HG03045 (cell line): ENCODE results near the gene BANP.
"Not testable (repeated sequence)": the region's sequence is repeated elsewhere in the genome, so short reads cannot be mapped to it uniquely, and the experiment has no call there.

Experiments
- ATAC-seq: cut with Tn5 transposase; IDR thresholded peaks from one replicate; pipeline ENCODE4 v1.9.1; 2021; ENCODE audit warnings: mild to moderate bottlenecking, moderate library complexity; ENCODE audit not compliant: unreplicated experiment

The BANP gene

DNA sequence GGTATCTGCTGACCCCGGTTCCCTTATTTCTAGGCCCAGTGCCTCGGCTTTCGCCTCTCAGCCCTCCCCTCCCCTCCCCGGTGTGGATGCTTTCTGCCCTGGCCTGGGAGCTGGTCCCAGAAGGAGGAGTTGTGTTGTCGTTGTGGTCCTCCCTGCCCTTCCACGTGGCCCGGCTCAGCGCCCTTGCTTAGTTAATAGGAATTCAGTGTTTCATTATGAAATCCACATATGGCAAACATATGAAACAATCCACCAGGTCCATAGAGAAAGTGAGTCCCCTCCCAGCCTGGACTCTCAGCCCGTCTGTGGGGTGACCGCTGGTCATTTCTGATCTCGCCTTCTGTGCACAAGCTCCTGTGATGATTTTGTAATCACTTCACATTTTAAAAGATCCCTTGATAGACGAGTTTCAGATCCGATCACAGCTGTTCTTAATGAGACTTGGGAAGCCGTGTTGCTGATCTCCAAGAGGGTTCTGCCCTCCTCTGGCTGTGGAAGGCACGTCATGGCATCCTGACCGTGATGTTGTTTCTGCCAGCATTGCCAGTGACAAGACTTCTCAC, 112.1 kb downstream of the BANP start:
- ATAC-seq = no peak

DNA sequence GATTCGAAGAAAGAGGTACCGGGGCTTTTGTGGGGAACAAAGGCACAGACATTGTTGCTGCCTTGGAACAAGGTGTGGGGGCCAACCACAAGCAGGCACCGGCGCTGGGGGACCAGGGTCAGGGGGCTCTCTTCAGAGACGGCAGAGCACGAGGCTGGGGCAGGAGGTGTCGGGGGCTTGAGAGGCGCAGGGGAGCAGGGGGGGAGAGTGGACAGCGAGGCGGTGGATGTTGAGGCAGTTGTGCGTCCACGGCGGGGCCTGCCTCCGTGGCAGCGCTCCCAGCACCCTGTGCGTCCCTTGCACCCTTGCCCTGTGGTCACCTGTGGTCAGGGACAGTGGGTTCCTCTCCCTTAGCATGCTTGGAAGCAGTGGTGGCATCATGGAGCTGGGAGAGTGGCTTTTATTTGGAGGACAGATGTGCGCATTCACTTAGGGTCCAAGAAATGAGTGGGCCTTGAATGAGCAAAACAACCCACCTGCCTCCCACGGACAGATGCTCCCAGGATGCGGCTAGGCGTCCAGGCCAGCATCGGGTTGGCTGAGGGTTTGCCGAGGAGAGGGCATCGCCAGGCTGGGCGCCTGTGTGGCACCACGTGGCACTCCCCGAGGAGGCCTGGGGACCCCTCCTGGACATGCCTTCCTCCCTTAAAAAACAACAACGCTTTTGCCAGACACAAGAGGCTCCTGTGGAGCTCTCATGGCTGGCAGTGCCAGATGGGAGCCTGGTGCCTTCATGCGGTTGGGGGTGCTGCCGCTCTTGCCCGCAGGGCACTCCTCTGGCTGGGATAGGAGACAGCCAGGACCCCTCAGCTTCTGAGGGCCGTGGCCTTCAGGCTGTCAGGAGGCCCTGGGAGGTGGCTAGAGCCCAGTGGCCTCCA, 113.0 kb downstream of the BANP start:
- ATAC-seq = no peak

DNA sequence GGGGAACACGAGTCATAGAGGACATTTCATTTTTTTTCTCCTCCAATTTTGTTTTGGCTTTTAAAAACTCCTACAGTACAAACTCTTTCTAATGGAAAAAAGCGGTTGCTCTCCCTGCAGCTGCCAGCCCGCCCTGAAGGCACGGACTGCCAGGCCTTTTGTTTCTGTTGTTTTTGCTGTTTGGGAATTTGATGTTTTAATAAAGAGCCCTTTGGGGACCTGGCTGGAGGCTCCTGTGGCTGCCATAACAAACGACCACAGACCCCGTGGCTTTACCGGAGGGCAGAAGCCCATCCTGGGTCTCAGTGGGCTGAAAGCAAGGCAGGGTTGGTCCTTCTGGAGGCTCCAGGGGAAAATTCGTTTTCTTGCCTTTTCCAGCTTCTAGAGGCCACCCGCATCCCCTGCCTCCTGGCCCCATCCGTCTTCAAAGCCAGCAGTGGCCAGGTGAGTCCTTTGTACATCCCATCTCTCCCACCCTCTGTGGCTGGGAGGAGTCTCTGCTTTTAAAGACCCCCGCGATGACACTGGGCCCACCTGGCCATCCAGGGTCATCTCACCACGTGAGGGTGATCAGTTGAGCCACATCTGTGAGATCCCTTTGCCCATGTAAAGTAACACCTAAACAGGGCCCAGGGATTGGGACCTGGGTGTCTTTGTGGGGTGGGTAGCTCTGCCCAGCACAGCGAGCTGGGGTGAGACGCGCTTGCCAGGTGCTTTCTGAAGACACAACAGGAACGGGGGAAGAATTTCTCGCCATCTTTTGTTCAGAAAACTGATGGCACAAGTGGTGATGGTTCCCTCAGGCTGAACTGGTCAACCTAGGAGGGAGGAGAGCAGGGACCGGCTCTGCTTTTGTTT, 113.9 kb downstream of the BANP start:
- no peak for ATAC-seq

DNA sequence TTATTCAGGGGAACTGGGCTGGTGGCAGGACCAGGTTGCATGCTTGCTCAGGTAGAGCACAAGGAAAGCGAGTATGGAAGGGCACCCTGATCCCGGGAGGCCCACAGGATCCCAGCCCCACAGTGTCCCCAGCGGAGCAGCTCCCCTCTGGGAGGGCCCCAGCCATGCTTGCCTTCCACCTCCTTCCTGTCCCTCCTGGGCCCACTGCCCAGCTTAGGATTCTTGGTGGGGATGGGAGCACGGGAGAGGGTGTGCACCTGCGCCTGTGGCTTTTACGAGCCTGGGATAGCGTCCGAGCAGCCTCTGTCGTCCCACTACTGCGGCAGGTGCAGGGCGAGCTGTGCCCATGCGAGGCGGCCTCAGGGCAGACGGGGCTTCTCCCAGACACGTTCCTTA, 114.5 kb downstream of the BANP start:
- no peak for ATAC-seq

GRCh38 chr16:88066234-88066633, 115.0 kb downstream of the BANP start:
- ATAC-seq = no peak

GRCh38 chr16:88066680-88067529, 115.7 kb downstream of the BANP start:
- no peak for ATAC-seq

- ATAC-seq = no peak
These were observed 116.5 kb downstream of the BANP start for GRCh38 chr16:88067530-88068411.

GRCh38 chr16:88068476-88069396, 117.5 kb downstream of the BANP start:
- ATAC-seq = no peak

DNA sequence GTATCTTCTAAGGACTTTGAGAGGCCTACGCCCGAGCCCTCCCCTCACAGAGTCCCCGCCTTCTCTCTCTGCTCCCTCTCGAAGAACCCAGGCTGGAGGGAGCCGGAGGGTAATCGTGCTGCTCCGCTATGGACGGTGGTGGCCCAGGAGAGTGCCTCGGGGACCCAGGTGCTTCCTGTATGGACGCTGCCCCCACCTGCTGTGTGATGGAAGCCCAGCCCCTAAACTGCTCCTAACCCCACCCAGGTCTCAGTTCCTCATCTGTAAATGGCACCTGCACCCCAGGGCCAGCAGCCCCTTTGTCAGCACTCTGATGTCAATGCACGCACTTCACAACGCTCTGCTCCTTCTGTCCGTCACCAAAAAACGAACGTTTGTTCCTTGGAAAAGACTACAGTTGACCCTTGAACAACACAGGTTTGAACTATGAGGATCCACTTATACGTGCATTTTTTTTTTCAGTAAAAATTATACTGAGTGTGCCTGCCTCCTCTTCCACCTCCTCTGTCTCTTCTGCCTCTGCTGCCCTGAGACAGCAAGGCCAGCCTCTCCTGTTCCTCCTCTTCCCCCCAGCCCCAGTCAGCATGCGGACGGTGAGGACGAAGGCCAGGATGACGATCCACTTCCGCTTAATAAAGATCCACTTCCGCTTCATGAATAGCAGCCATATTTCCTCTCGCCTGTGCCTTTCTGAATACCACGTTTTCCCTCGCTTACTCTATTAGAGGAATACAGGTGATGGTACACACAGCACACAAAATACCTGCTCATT, 118.3 kb downstream of the BANP start:
- peak; percentile 89 for ATAC-seq

- ATAC-seq = no peak
These were observed 119.1 kb downstream of the BANP start for GRCh38 chr16:88070341-88070740.

DNA sequence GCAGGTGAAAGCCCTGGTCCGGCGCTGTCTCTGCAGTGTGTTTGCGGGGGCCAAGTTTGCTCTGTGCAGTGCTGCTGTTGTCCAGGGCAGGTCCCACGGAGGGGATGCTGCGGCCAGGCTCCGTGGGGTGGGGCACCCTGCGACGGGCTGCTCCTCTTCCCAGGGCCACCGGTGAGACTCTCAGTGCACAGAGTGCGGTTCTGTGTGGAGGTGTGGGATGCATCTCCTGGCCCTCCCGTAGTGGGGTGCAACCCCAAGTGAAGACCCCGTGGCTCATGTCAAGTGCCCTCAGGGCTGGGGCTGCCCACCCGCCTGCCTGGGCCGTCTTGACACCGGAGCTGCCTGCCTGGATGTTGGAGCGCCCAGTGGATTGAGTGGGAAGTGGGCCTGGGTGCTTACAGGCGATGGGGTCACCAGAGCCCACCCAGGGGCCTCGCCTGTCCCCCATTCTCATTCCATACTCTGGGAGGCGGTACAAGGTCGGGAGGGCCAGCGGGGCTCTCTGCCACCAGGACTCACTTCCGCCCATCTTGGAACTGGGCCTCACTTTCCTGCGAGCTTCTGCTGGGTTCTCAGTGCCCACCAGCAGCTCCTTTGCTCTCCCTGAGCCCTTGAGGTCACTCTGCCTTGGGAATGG, 119.9 kb downstream of the BANP start:
- ATAC-seq = no peak

DNA sequence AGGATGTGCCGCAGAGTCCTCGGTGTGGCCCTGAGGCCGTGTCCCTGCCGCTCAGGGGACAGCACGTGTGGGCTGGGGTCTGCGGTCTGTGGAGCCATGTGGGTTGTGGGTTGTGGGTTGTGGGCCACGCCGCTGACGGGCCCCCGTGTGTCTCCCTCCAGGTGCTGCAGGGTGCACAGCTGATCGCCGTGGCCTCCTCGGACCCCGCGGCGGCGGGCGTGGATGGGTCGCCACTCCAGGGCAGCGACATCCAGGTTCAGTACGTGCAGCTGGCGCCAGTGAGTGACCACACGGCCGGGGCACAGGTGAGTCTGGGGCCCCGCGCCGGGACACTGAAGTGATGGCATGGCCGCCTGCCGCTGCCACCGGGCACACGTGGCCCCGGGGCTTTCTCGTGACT, 120.7 kb downstream of the BANP start:
- no peak for ATAC-seq

GRCh38 chr16:88072571-88073001, 121.4 kb downstream of the BANP start:
- ATAC-seq = no peak

GRCh38 chr16:88073201-88073721, 122.0 kb downstream of the BANP start:
- no peak for ATAC-seq

DNA sequence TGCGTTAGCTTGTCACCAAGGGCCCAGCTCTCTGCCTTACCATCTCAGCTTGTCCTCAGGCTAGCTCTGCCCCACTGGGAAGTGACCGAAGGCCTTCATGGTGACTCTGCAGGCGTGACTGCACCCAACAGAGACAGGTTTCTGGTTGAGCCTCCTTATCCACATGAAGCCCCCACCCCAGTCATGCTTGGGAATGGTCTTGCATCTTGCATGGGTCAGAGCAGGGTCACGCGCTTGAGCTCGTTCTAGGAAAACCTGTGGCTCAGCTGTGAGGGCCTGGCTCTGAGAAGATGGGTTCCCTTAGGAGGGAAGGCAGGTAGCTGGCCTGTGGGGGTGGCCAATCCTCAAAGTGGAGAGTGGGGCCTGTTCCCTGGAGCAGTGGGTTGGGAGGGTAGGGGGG, 122.8 kb downstream of the BANP start:
- no peak for ATAC-seq

DNA sequence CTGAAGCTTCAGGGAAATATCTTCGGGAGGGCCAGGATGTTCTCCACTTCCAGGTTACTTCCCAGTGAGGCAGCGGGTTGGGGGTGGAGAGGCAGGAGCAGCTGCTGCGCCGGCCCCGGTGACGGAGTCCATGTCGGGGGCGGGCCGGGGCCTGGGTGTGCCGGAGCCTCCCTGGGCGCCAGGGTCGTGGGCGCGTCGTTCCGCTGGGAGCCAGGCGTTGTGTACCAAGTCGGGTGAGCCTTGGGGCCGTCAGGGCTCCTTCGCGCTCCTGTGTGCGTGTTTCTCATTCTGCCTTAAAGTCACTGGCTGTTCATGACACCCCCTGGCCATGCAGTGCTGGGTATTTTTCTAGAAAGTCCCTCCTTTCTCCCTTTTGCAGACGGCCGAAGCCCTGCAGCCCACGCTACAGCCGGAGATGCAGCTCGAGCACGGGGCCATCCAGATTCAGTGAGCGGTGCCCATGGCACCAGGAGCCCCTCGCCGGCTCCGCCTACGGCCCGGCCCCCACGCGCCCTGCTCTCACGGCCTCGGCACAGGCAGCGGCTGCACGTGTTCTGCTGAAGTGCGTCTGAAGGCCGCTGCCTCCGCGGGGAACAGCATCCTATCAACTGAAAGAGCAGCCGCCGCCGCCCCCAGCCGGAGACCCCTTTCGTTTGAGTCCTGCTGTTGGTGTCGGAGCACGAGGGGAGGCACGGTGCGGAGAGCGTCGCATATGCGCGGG, 125.1 kb downstream of the BANP start:
- ATAC-seq = no peak

- not testable (repeated sequence) for ATAC-seq
These were observed 125.7 kb downstream of the BANP start for GRCh38 chr16:88076932-88077320.
